ENCODE results near the gene MAST2. TPM values are rescaled to one million over a fixed set of nuclear protein-coding genes. Genes with fewer than 3 reads are reported as not detected.

MAST2 gene
- total RNA-seq, 1 experiment from 2014 or later = 41.9 TPM

GRCh38 chr1:45886229-45886628 is 82.8 kb downstream of the MAST2 start:
- ChIA-PET RAD21 (ENCODE audit: low non-redundant PET in 1 of 2, low total read pairs in 2 of 2, uncharacterized antibody in 2 of 2, unreplicated experiment in 2 of 2) (no interaction called here), CTCF (no interaction called here), POLR2A (interaction anchor here (1.1 kb wide), 1 partner anchor 302 kb away, joined by 3 read pairs; no protein-coding TSS in a partner anchor)
- H2AFZ ChIP-seq (ENCODE audit: low read depth, low read length, poor library complexity, severe bottlenecking) = no peak overlapping the region
- H3K9me3 ChIP-seq (ENCODE audit: control insufficient read depth in 1 of 2, insufficient read depth in 1 of 2, low read depth in 1 of 2, low read length in 2 of 2) = no peaks in the 10 kb centered on the region
- DNase-seq (ENCODE audit: low read depth, low spot score) (no peak), ATAC-seq (no peak)
- no peaks in the 10 kb centered on the region for H4K20me1 ChIP-seq (ENCODE audit: insufficient read depth)
- H3K4me1 ChIP-seq (ENCODE audit: control insufficient read depth in 1 of 2, insufficient read depth in 2 of 2, low read length in 2 of 2) = peaks cover 5 to 24% of the 10 kb centered on the region in 2 experiments
- no peak overlapping the region for H3K27ac ChIP-seq (ENCODE audit: low read depth, low read length)
- no peaks in the 10 kb centered on the region for H3K9me2 ChIP-seq (ENCODE audit: insufficient read depth)
- TF ChIP-seq JUND (IDR thresholded peaks at IDR 0.05) (no peak), MAX (IDR thresholded peaks at IDR 0.05) (no peak), SP1 (IDR thresholded peaks at IDR 0.05; ENCODE audit: low read depth) (no peak), ELF1 (IDR thresholded peaks at IDR 0.05; ENCODE audit: borderline replicate concordance, low read depth) (no peak), RAD21 (IDR thresholded peaks at IDR 0.05; ENCODE audit: low read depth) (no peak), ZNF274 (IDR thresholded peaks at IDR 0.05; ENCODE audit: low read depth, low read length) (no peak), ZFX (IDR thresholded peaks at IDR 0.05) (no peak), EZH2 (IDR thresholded peaks at IDR 0.05) (no peak), CEBPB (IDR thresholded peaks at IDR 0.05; ENCODE audit: low read depth) (no peak), POLR2AphosphoS5 (IDR thresholded peaks at IDR 0.05; ENCODE audit: low read depth, low read length) (no peak)
- TF ChIP-seq, protein P1, sequence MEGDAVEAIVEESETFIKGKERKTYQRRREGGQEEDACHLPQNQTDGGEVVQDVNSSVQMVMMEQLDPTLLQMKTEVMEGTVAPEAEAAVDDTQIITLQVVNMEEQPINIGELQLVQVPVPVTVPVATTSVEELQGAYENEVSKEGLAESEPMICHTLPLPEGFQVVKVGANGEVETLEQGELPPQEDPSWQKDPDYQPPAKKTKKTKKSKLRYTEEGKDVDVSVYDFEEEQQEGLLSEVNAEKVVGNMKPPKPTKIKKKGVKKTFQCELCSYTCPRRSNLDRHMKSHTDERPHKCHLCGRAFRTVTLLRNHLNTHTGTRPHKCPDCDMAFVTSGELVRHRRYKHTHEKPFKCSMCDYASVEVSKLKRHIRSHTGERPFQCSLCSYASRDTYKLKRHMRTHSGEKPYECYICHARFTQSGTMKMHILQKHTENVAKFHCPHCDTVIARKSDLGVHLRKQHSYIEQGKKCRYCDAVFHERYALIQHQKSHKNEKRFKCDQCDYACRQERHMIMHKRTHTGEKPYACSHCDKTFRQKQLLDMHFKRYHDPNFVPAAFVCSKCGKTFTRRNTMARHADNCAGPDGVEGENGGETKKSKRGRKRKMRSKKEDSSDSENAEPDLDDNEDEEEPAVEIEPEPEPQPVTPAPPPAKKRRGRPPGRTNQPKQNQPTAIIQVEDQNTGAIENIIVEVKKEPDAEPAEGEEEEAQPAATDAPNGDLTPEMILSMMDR (IDR thresholded peaks at IDR 0.05 in 2 of 3, conservative IDR thresholded peaks at IDR 0.05 in 1 of 3; ENCODE audit: borderline replicate concordance in 1 of 3, insufficient read depth in 1 of 3, low read depth in 2 of 3, low read length in 2 of 3) = no peak
- TF ChIP-seq, protein P2, sequence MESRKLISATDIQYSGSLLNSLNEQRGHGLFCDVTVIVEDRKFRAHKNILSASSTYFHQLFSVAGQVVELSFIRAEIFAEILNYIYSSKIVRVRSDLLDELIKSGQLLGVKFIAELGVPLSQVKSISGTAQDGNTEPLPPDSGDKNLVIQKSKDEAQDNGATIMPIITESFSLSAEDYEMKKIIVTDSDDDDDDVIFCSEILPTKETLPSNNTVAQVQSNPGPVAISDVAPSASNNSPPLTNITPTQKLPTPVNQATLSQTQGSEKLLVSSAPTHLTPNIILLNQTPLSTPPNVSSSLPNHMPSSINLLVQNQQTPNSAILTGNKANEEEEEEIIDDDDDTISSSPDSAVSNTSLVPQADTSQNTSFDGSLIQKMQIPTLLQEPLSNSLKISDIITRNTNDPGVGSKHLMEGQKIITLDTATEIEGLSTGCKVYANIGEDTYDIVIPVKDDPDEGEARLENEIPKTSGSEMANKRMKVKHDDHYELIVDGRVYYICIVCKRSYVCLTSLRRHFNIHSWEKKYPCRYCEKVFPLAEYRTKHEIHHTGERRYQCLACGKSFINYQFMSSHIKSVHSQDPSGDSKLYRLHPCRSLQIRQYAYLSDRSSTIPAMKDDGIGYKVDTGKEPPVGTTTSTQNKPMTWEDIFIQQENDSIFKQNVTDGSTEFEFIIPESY (IDR thresholded peaks at IDR 0.05; ENCODE audit: extremely low read depth, insufficient replicate concordance, low read length) = no peak
- no peak overlapping the region for H3K4me2 ChIP-seq (ENCODE audit: low read length)
- H3K79me2 ChIP-seq (ENCODE audit: insufficient read depth, low read length) = peaks cover 30% of the 10 kb centered on the region
- no TSS peak for BruUV-seq (replicated peaks)
- H3K4me3 ChIP-seq (replicated peaks in 1 of 2; ENCODE audit: low read depth in 1 of 2, low read length in 2 of 2) = no peak overlapping the region
- intact Hi-C loops (cut with micrococcal nuclease) = loop anchor here (10.0 kb wide), 1 partner anchor 301 kb away; the partner anchor contains the start of gene NASP
- no peak overlapping the region for H3K9ac ChIP-seq (ENCODE audit: low read length)
- H3K27me3 ChIP-seq (ENCODE audit: insufficient read depth, low read length) = no peaks in the 10 kb centered on the region
- no peaks in the 10 kb centered on the region; a peak in 1 of 4 replicates for H3K36me3 ChIP-seq (ENCODE audit: control insufficient read depth in 1 of 2, insufficient read depth in 2 of 2, low read length in 2 of 2)
